GM18867 (cell line): Measurements from ENCODE around the gene OR2J2.
"Not testable (repeated sequence)": the region's sequence is repeated elsewhere in the genome, so short reads cannot be mapped to it uniquely, and the experiment has no call there.

Experiments used
- ATAC-seq: cut with Tn5 transposase; IDR thresholded peaks from one replicate; pipeline ENCODE4 v1.9.1; 2021; ENCODE audit warnings: mild to moderate bottlenecking, moderate library complexity; ENCODE audit not compliant: unreplicated experiment

Gene OR2J2

DNA sequence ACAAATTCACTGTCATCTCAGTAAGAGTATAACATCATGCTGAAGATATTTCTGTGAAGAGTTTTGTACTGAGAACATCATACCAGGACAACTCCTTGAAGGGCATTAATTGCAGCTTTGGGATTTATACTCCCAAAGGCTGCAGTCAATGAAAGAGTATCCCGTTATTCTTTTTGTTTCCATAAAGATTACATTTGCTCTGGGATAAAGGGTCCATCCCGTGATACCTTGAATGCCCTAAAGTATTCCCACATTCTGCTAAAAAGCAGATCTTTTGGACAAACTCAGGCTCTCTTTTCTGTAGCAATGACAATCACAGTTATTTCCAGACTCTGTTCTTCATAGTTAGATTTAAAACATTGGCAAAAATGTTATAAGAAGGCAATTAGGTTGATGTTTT lies at the start of gene OR2J2:
Gene OR2J2, plus strand, starts transcription at position 301 of the 400 bp plus-strand sequence. CDS start 2,729 bp downstream, outside the sequence.
- not testable (repeated sequence) for ATAC-seq

GRCh38 chr6:29129326-29130012 lies 41.2 kb upstream of the OR2J2 start:
- ATAC-seq, result no peak

GRCh38 chr6:29130644-29131043 lies 40.1 kb upstream of the OR2J2 start:
- no peak for ATAC-seq

- no peak for ATAC-seq
Observed at GRCh38 chr6:29131691-29132090, 39.0 kb upstream of the OR2J2 start.

GRCh38 chr6:29137724-29138123 lies 33.0 kb upstream of the OR2J2 start:
- ATAC-seq, result no peak

- ATAC-seq, result no peak
Observed at GRCh38 chr6:29141606-29142005, 29.1 kb upstream of the OR2J2 start.

DNA sequence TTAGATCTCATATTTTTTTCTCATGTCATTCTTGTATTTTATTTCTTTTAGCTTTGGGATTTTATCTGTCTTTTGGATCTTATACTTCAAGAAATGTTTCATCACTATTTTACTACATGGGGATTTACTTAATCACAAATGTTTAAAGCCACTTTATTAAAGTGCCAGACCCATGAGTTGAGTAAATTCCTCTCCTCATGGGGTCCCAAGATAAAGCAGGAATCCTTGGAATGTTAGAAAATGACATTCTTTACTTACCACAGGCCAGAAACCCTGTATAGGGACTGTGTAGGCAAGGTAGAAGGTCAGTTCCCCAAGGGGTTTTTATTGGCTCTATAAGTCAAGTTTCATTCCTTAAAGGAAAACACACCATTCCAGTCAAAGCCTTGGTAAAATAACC lies 28.4 kb upstream of the OR2J2 start:
- ATAC-seq, result no peak

GRCh38 chr6:29146179-29146578 lies 24.5 kb upstream of the OR2J2 start:
- ATAC-seq, result no peak

- no peak for ATAC-seq
Observed at GRCh38 chr6:29147074-29147473, 23.6 kb upstream of the OR2J2 start.

DNA sequence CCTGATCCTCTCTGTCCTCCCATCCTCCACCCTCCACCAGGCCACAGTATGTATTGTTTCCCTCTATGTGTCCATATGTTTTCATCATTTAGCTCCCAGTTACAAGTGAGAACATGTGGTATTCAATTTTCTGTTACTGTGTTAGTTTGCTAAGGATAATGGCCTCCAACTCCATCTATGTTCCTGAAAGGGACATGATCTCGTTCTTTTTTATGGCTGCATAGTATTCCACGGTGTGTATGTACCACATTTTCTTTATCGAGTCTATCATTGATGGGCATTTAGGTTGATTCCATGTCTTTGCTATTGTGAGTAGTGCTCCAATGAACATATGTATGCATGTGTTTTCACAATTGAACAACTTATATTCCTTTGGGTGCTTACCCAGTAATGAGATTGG lies 21.3 kb upstream of the OR2J2 start:
- not testable (repeated sequence) for ATAC-seq

GRCh38 chr6:29153083-29153482 lies 17.6 kb upstream of the OR2J2 start:
- ATAC-seq, result no peak

- ATAC-seq, result not testable (repeated sequence)
Observed at GRCh38 chr6:29155182-29155581, 15.5 kb upstream of the OR2J2 start.

- not testable (repeated sequence) for ATAC-seq
Observed at GRCh38 chr6:29159922-29160321, 10.8 kb upstream of the OR2J2 start.

DNA sequence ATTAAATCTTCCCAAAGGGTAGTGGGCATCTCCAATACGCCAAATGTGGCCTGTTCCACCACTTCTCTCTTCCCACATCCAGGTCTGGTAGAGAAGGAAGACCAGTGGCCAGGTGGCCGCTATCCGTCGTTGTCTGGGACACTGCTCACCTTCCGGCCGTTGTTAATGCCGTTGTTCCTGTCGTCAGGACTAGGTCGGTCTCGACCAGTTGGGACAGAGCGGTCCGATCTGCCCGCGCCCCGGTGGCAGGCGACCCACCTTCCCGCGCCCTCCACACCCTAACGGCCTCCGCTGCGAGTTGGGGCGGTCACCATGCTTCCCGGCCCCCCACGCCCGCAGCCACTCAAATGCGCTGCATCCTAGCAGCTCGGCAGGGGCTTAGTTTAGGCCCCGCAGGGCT lies 5.1 kb upstream of the OR2J2 start:
- not testable (repeated sequence) for ATAC-seq

GRCh38 chr6:29171736-29172135 lies 1.0 kb downstream of the OR2J2 start:
- ATAC-seq, result no peak

- no peak for ATAC-seq
Observed at GRCh38 chr6:29183594-29183993, 12.9 kb downstream of the OR2J2 start.

GRCh38 chr6:29188659-29189058 lies 18.0 kb downstream of the OR2J2 start:
- ATAC-seq, result not testable (repeated sequence)

DNA sequence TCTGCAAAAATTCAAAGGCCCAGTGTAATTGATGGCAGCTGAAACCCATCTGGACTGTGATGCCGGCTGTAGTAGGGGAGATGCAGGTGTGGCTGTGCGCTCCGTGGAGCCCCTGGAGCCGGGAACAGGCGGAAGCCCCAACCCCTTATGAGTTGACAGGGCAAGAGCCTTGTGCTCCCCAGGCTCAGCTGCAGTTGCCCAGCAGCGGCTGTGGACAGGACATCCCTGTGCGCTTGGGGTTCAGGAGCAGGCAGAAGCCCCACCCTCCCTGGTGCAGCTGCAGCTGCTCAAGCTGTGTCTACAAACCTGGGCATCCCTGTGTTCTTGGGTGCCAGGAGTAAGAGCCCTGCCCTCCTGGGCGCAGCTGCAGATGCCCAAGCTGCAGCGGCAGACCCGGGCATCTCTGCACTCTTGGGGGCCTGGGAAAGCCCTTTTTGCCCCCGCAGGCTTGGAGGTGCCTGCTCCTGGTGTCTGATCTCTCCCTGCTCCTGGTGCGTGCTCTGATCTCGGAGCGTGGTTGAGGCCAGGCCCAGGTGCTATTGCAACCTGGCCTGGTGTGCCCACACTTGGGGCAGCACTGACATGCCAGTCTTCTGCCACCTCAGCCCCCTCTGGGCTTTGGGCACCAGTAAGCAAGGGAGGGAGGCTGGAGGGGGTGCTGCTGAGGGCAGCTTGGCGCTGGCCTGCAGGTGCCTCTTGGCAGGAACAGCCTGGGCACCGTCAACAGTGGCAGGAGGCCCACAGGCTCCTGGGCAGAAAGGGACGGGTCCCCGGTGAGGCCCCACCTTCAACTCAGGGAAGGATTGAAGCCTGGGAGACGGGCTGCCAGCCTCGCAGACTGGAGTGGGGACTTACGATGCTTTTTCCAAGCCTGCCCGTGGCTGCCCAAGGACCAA lies 30.3 kb downstream of the OR2J2 start:
- ATAC-seq, result no peak

GRCh38 chr6:29201966-29202365 lies 31.3 kb downstream of the OR2J2 start:
- no peak for ATAC-seq

GRCh38 chr6:29211488-29211887 lies 40.8 kb downstream of the OR2J2 start:
- no peak for ATAC-seq

DNA sequence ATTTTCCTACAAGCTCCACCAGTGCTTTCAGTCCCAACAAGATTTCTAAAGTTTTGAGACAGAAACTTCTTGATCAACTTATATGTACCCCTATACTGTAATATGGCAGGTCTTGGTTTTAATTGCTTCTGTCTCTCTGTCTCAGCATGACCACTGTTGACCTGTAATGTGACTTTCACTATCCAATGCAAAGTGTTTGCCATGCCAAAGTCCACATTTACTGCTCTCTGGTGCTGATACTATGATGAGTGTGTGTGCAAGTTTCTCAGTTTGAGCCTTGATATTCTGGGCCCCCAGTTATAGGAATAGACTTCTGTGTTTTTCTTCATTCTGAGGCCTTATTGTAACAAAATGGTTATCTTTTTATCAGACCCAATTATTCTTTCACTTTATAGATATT lies 45.8 kb downstream of the OR2J2 start:
- ATAC-seq, result no peak

DNA sequence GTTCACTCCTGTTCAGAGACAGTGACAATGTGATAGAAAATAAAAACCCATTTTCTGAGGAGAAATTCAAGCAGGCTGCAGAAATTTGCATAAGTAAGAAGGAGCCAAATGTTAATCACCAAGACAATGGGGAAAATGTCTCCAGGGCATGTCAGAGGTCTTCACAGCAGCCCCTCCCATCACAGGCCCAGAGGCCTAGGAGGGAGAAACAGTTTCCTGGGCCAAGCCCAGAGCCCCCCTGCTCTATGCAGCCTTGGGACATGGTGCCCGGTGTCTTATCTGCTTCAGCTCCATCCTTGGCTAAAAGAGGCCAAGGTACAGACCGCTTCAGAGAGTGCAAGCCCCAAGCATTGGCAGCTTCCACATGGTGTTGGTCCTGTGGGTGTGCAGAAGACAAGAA lies 46.5 kb downstream of the OR2J2 start:
- ATAC-seq, result not testable (repeated sequence)
